ENCODE measurements around the gene KIF16B.

Gene KIF16B

DNA sequence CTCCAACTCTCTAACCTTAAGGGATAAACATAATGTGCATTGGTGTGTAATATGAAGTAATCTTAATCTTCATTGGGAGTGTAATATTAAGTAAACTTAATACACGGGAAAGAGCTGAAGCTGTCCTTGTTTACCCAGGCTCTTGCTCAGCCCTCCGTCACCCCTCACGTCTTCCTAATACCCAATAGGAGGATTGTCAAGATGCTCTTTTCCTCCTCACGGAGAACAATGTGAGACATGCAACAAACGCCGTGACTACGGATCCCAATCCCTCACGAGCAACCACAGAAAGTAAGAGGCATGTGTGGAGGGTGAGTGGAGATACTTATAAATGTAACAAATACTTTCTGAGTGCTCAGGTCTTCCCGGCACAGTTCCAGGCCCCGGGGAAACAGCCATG is 11.0 kb downstream of the KIF16B start:
- H3K27ac ChIP-seq, result no peak overlapping the region
- TF ChIP-seq, protein P1, sequence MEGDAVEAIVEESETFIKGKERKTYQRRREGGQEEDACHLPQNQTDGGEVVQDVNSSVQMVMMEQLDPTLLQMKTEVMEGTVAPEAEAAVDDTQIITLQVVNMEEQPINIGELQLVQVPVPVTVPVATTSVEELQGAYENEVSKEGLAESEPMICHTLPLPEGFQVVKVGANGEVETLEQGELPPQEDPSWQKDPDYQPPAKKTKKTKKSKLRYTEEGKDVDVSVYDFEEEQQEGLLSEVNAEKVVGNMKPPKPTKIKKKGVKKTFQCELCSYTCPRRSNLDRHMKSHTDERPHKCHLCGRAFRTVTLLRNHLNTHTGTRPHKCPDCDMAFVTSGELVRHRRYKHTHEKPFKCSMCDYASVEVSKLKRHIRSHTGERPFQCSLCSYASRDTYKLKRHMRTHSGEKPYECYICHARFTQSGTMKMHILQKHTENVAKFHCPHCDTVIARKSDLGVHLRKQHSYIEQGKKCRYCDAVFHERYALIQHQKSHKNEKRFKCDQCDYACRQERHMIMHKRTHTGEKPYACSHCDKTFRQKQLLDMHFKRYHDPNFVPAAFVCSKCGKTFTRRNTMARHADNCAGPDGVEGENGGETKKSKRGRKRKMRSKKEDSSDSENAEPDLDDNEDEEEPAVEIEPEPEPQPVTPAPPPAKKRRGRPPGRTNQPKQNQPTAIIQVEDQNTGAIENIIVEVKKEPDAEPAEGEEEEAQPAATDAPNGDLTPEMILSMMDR (conservative IDR thresholded peaks at IDR 0.05), result no peak

DNA sequence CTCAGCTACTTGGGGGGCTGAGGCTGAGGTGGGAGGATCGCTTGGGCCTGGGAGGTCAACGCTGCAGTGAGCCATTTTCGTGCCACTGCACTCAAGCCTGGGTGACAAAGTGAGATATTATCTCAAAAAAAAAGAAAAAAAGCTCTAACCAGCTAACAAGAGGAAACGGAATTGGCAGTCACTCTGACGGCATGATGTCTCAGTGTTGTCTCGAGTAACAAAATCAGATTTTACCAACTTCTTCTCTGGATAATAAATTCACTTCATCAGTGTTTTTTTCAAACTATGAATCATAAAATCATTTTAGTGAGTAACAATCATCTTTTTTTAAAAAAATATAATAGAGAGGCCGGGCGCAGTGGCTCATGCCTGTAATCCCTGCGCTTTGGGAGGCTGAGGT is 12.6 kb downstream of the KIF16B start:
- TF ChIP-seq, protein P1 (conservative IDR thresholded peaks at IDR 0.05), result no peak
- H3K27ac ChIP-seq, result no peak overlapping the region

DNA sequence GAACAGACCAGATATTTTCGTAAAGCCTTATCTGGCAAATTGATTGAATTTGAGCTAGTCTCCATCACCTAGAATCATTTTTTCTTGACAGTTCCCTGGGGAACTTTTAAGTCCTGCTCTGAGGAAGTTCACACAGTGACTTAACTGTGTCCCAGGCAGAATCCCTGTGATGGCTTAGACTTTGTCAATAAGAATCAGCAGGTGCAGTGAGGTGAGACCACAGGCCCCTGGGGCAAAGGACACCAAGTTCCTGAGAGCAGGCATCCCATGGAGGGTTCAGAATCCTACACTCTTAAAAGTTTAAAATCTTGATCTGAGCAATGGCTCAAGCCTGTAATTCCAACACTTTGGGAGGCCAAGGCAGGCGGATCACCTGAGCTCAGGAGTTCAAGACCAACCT is 13.0 kb downstream of the KIF16B start:
- TF ChIP-seq, protein P1 (conservative IDR thresholded peaks at IDR 0.05), result no peak

DNA sequence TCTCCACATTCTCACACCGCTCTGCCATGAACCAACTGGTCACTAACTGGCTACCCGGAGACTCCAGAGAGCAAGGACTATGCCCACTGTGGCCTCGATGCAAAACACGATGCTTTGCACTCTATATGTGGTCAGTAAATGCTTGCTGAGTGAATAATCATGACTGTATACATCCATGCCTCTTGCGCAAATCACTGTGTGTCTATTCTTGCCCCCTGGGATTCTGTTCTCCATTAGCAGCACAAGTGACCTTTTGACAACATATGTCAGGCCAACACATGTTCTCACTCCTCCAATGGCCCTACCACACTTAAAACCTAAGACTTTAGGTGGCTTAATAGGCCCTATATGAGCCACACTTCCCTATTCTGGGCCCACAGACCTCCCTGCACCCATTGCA is 16.9 kb downstream of the KIF16B start:
- peak overlapping the region; percentile 27; the same call in 1 of the 2 replicates for H3K27ac ChIP-seq
- TF ChIP-seq, protein P1 (conservative IDR thresholded peaks at IDR 0.05), result no peak

More for the DNA sequence above, 13.0 kb downstream of the KIF16B start:
- H3K27ac ChIP-seq, result no peak overlapping the region

DNA sequence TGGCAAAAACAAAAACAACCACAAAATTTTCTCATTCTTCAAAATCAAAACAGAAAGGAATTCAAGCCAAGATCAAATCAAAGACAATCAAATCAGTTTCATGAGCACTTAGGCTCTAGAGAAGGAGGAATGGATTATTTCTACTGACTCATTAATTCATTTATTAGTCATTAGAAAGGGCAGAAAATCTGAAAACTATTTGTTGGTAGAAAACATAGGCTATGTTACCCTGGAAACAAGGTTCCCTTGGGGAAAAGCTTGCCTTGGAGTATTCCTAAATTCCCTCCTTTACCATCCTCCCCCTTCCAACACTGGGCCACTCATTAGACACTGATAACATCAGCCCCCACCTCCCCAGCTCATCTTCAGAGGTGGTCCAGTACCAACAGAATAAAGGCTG is 17.5 kb downstream of the KIF16B start:
- TF ChIP-seq, protein P1 (conservative IDR thresholded peaks at IDR 0.05), result no peak
- H3K27ac ChIP-seq, result peak overlapping the region; percentile 27

DNA sequence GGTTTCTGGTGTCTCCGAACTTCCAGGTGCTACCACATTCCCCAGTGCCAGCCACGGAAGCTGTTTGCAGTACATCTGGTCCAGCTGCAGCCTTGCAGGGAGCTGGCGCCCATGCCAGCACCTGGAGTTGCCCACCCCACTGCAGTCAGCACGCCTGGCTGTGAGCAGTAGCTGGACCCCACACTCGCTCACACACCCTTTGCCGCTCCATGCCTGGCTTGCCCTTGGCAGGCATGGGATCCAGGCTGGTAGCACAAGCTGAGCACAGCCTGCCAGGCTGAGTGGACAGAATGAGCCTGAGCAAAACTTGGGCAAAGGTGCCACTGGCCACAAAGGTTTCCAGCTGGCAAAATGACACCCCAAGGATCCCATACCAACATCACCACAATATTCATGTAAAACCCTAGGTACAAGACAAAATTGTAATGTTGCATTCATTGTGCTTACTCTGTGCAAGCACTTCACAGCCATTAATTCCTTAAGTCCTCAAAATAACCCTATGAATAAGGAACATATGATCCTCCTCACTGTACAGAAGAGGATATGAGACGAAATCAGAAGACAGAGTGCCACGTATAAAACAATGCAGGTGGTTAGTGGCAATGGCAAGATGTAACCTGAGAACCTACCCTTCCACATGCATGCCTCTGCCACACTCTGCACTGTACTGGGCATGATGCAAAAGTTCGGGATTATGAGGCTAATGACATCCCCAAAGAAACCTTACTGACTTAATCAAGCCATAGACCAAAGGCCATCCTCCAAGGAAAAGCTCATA is 18.3 kb downstream of the KIF16B start:
- H3K27ac ChIP-seq, result peak overlapping the region; percentile 27

DNA sequence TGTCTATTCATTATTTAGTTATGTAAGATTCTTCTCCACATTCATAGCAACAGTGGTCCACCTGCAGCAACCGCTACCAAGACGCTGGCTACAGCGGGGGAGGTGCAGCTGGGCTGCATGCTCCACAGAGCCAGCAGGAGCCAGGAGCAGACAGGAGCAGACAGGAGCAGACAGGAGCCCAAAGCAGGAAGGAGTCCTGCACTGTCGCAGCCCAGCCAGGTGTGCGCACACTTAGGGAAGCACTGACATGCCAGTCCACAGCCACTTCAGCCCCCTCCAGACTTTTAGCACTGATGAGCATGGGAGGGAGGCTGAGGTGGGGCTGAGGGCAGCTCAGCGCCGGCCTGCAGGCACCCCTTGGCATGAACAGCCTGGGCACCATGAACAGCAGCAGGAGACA is 19.6 kb downstream of the KIF16B start:
- H3K27ac ChIP-seq, result no peak overlapping the region

More for the DNA sequence above, 18.3 kb downstream of the KIF16B start:
- TF ChIP-seq, protein P1 (conservative IDR thresholded peaks at IDR 0.05), result no peak

More for the DNA sequence above, 19.6 kb downstream of the KIF16B start:
- TF ChIP-seq, protein P1 (conservative IDR thresholded peaks at IDR 0.05), result no peak
